DMS153 (cell line): ENCODE measurements around the gene PRR11.
"Not testable (repeated sequence)": the region's sequence is repeated elsewhere in the genome, so short reads cannot be mapped to it uniquely, and the experiment has no call there.

ENCODE experiments used
- DNase-seq: peaks from one replicate; lab custom pipeline; 2025; lab: John Stamatoyannopoulos, UW

PRR11 gene

GRCh38 chr17:59220328-59221158, 65.0 kb downstream of the PRR11 start, which contains the start of gene GDPD1:
GDPD1 (plus strand) TSS chr17:59220511; CDS start chr17:59220610, 99 bp downstream.
- peak; percentile 91 for DNase-seq

- DNase-seq, result peak; percentile 0
These were observed 65.8 kb downstream of the PRR11 start for GRCh38 chr17:59221159-59221847.

GRCh38 chr17:59223813-59224212, 68.3 kb downstream of the PRR11 start:
- no peak for DNase-seq

- not testable (repeated sequence) for DNase-seq
These were observed 73.0 kb downstream of the PRR11 start for GRCh38 chr17:59228588-59228987.

GRCh38 chr17:59230764-59231163, 75.2 kb downstream of the PRR11 start:
- DNase-seq, result no peak

GRCh38 chr17:59234631-59235030, 79.1 kb downstream of the PRR11 start:
- DNase-seq, result no peak

- DNase-seq, result no peak
These were observed 83.4 kb downstream of the PRR11 start for GRCh38 chr17:59238906-59239305.

- no peak for DNase-seq
These were observed 88.5 kb downstream of the PRR11 start for GRCh38 chr17:59244081-59244480.
